Measurements from ENCODE around the gene IL1RAP.

DNA sequence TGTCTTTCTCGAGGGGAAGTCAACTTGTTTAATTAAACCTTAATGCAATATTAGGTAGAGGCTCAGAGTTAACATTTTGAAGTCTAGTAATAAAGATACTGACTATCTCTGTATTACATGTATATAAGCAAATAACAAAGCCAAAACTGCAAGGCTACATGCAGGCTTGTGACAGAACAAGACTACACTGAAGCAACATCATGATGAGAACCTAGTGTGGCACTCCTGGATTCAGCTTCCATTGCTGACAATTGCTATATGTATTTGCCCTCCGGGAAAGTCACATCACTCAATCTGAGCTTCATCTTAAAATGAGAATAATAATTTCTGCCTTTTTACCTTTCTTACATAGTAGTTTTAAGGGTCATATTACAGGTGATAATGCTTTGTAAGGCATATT is 15.6 kb upstream of the IL1RAP start:
- no peak for TF ChIP-seq CREB1 (IDR thresholded peaks at IDR 0.05; ENCODE audit: low read depth)
- TF ChIP-seq YY1 (IDR thresholded peaks at IDR 0.05; ENCODE audit: low read depth), result no peak
- no peak for TF ChIP-seq TEAD4 (IDR thresholded peaks at IDR 0.05)
- TF ChIP-seq, protein P1, sequence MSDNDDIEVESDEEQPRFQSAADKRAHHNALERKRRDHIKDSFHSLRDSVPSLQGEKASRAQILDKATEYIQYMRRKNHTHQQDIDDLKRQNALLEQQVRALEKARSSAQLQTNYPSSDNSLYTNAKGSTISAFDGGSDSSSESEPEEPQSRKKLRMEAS (IDR thresholded peaks at IDR 0.05), result no peak
- TF ChIP-seq EP300 (IDR thresholded peaks at IDR 0.05; ENCODE audit: borderline replicate concordance), result no peak
- no peak for TF ChIP-seq REST (IDR thresholded peaks at IDR 0.05; ENCODE audit: low read depth)

All from Ishikawa (cell line).